GM12801 (cell line): Measurements from ENCODE around the gene UGT1A7.

Experiments
- TF ChIP-seq, protein P1 (sequence below): IDR thresholded peaks from one replicate; pipeline ENCODE4 v1.5.1; 2011; ENCODE audit warnings: control low read depth; ENCODE audit not compliant: insufficient read length; ENCODE audit errors: extremely low read depth

UGT1A7 gene

DNA sequence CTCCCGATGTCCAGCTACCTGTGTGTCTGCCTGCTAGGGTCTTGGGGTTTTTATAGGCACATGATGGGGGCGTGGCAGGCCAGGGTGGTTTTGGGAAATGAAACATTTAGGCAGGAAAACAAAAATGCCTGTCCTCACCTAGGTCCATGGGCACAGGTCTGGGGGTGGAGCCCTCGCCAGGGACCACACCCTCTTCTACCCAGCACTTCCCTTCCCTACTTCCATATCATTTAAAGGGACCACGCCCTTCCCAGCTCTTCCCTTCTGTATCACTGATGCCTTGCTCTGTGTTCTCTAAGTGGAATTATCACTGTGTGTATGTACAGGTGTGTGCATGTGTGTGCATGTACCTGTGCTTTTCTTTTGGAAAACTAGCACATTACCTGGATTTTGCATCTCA lies 84.7 kb downstream of the UGT1A7 start:
- TF ChIP-seq, protein P1, sequence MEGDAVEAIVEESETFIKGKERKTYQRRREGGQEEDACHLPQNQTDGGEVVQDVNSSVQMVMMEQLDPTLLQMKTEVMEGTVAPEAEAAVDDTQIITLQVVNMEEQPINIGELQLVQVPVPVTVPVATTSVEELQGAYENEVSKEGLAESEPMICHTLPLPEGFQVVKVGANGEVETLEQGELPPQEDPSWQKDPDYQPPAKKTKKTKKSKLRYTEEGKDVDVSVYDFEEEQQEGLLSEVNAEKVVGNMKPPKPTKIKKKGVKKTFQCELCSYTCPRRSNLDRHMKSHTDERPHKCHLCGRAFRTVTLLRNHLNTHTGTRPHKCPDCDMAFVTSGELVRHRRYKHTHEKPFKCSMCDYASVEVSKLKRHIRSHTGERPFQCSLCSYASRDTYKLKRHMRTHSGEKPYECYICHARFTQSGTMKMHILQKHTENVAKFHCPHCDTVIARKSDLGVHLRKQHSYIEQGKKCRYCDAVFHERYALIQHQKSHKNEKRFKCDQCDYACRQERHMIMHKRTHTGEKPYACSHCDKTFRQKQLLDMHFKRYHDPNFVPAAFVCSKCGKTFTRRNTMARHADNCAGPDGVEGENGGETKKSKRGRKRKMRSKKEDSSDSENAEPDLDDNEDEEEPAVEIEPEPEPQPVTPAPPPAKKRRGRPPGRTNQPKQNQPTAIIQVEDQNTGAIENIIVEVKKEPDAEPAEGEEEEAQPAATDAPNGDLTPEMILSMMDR: no peak

DNA sequence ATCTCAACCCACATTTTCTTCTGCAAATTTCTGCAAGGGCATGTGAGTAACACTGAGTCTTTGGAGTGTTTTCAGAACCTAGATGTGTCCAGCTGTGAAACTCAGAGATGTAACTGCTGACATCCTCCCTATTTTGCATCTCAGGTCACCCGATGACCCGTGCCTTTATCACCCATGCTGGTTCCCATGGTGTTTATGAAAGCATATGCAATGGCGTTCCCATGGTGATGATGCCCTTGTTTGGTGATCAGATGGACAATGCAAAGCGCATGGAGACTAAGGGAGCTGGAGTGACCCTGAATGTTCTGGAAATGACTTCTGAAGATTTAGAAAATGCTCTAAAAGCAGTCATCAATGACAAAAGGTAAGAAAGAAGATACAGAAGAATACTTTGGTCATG lies 86.4 kb downstream of the UGT1A7 start:
- TF ChIP-seq, protein P1: no peak

DNA sequence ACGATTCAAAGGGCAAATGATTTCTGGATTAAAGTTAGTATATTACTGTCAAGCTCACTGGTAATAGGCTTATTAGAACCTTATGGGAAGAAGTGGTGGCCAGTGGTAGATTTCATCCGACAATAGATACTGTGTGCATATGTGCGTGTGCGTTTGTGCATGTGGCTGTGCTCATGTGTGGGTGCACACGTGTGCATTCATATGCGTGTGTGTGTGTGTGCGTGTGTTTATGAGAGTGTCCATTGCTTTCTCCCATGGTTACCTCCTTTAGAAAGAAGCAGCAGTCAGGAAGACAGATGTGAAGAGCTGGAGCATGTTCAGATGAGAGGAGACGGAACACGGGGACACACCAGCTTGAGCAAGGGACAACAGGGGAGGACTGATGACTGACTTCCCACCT lies 87.6 kb downstream of the UGT1A7 start:
- TF ChIP-seq, protein P1: no peak

DNA sequence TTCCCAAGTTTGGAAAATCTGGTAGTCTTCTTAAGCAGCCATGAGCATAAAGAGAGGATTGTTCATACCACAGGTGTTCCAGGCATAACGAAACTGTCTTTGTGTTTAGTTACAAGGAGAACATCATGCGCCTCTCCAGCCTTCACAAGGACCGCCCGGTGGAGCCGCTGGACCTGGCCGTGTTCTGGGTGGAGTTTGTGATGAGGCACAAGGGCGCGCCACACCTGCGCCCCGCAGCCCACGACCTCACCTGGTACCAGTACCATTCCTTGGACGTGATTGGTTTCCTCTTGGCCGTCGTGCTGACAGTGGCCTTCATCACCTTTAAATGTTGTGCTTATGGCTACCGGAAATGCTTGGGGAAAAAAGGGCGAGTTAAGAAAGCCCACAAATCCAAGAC lies 90.5 kb downstream of the UGT1A7 start:
- TF ChIP-seq, protein P1: no peak

DNA sequence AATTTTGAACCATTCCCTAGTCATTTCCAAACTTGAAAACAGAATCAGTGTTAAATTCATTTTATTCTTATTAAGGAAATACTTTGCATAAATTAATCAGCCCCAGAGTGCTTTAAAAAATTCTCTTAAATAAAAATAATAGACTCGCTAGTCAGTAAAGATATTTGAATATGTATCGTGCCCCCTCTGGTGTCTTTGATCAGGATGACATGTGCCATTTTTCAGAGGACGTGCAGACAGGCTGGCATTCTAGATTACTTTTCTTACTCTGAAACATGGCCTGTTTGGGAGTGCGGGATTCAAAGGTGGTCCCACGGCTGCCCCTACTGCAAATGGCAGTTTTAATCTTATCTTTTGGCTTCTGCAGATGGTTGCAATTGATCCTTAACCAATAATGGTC lies 90.9 kb downstream of the UGT1A7 start:
- TF ChIP-seq, protein P1: no peak

DNA sequence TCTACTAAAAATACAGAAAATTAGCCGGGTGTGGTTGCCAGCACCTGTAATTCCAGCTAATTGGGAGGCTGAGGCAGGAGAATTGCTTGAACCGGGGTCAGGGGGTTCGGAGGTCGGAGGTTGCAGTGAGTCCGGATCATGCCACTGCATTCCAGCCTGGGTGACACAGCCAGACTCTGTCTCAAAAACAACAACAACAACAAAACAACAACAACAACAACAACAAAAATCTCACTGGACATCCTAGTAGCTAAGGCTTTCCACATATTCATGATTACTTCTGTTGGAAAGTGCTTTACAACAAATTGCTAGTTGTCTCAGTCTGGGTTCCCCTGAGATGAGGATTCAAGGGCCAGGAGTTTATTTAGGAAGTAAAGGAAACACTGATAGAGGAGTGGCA lies 92.2 kb downstream of the UGT1A7 start:
- TF ChIP-seq, protein P1: no peak

DNA sequence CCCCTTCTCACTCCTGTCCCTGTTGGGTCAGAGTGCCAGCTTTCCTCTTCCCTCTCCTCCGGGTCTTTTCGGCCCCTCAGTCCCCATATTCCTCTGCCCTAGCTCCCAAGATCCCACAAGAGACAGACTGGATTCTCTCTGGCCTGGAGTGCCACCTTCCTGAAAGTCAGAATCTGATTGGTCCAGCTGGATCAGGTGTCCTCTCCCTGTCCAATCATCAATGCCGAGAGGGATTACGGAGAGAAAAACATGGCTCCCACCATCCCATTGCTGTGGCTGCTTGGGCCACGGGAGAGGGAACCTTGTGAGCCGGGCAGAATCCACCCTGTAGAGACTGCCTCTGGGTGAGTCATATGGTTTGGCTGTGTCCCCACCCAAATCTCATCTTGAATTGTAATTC lies 93.7 kb downstream of the UGT1A7 start:
- TF ChIP-seq, protein P1: no peak

DNA sequence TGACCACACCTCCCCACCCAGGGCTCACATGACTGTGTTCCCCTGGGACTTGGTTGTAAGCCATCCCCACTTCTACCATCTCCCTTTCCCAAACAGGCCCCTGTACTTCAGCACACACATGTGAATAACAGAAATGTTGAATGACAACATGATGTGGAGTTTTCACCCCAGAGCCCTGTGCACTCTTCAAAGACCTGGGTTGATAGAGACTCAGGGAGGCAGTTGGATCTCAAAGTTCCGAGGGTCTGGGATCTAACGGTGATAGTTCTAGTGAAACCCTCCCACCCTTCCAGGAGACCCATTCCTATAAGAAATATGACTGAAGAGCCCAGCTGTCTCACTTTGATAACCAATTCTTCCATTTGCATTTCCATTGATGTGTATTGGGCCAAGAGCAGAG lies 96.3 kb downstream of the UGT1A7 start, which contains the start of gene MROH2A:
Gene MROH2A (plus strand): TSS at position 301 of the 400 bp plus-strand sequence. CDS start 1,029 bp downstream, outside the sequence.
- TF ChIP-seq, protein P1: no peak
